ENCODE data around the gene FBXO10. TPM values are rescaled to one million over a fixed set of nuclear protein-coding genes. Genes with fewer than 3 reads are reported as not detected.

FBXO10 gene
- total and polyA plus RNA-seq, 2 experiments from 2014 or later, result 3.4 to 13.4 TPM

DNA sequence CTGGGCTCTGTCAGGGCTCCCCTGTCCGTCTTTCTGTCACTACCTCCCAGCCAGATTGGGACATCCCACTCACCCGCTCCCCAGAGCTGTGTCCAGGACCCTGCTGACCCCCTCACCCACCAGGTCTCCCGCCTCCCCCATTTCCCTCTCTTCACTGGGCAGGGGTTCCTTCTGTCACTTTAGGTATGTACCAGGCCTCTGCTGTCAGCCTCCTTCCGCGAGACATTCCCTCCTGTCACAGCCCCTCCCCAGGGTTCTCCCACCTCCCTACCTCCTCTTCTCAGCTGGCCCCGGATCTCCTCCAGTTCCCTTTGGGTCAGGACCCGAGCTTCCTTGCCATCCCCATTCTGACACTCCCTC lies 89.9 kb downstream of the FBXO10 start (continued):
- TF ChIP-seq, protein P1, sequence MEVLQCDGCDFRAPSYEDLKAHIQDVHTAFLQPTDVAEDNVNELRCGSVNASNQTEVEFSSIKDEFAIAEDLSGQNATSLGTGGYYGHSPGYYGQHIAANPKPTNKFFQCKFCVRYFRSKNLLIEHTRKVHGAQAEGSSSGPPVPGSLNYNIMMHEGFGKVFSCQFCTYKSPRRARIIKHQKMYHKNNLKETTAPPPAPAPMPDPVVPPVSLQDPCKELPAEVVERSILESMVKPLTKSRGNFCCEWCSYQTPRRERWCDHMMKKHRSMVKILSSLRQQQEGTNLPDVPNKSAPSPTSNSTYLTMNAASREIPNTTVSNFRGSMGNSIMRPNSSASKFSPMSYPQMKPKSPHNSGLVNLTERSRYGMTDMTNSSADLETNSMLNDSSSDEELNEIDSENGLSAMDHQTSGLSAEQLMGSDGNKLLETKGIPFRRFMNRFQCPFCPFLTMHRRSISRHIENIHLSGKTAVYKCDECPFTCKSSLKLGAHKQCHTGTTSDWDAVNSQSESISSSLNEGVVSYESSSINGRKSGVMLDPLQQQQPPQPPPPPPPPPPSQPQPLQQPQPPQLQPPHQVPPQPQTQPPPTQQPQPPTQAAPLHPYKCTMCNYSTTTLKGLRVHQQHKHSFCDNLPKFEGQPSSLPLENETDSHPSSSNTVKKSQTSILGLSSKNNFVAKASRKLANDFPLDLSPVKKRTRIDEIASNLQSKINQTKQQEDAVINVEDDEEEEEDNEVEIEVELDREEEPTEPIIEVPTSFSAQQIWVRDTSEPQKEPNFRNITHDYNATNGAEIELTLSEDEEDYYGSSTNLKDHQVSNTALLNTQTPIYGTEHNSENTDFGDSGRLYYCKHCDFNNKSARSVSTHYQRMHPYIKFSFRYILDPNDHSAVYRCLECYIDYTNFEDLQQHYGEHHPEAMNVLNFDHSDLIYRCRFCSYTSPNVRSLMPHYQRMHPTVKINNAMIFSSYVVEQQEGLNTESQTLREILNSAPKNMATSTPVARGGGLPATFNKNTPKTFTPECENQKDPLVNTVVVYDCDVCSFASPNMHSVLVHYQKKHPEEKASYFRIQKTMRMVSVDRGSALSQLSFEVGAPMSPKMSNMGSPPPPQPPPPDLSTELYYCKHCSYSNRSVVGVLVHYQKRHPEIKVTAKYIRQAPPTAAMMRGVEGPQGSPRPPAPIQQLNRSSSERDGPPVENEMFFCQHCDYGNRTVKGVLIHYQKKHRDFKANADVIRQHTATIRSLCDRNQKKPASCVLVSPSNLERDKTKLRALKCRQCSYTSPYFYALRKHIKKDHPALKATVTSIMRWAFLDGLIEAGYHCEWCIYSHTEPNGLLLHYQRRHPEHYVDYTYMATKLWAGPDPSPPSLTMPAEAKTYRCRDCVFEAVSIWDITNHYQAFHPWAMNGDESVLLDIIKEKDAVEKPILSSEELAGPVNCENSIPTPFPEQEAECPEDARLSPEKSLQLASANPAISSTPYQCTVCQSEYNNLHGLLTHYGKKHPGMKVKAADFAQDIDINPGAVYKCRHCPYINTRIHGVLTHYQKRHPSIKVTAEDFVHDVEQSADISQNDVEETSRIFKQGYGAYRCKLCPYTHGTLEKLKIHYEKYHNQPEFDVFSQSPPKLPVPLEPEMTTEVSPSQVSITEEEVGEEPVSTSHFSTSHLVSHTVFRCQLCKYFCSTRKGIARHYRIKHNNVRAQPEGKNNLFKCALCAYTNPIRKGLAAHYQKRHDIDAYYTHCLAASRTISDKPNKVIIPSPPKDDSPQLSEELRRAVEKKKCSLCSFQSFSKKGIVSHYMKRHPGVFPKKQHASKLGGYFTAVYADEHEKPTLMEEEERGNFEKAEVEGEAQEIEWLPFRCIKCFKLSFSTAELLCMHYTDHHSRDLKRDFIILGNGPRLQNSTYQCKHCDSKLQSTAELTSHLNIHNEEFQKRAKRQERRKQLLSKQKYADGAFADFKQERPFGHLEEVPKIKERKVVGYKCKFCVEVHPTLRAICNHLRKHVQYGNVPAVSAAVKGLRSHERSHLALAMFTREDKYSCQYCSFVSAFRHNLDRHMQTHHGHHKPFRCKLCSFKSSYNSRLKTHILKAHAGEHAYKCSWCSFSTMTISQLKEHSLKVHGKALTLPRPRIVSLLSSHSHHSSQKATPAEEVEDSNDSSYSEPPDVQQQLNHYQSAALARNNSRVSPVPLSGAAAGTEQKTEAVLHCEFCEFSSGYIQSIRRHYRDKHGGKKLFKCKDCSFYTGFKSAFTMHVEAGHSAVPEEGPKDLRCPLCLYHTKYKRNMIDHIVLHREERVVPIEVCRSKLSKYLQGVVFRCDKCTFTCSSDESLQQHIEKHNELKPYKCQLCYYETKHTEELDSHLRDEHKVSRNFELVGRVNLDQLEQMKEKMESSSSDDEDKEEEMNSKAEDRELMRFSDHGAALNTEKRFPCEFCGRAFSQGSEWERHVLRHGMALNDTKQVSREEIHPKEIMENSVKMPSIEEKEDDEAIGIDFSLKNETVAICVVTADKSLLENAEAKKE (CRISPR knock-in tag; IDR thresholded peaks at IDR 0.05), result no peak

DNA sequence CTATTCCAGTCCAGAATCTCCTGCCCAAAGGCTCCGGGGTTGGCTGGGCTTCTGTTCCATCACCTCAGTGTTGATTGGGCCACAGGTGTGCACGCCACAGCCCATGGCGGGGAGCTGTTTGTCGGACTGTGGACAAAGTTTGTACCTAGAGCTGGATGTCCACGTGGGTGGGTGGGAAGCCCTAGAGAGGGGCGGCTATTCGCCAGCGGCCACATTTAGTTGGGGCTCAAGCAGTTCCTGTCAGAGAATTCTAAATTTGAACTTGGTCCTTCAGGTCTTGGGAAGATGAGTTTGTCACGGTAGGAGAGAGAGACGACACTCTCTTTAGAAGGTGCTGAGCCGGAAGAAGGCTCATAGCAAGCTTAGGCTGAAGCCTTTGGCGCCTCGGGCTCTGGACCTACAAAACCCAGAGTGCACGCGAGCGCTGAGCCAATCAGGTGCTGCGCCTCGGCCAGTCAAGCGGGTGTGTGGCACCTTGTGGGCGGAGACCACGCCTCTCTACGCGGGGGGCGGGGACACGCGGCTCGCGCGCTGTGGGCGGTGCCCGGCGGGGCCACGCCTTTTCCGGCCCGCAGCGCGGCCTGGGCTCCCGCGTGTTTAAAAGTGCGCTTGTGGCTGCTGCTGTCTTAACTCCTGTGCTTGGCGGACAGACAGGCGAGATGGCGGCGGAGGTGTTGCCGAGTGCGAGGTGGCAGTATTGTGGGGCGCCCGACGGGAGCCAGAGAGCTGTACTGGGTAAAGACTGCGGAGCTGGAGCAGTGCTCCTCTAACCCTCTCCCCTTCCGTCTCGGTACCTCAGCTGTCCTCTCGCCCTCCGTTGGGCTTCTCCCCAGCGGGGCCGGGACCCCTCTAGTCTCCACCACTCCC lies 90.6 kb downstream of the FBXO10 start, which contains the start of gene POLR1E:
TSS of gene POLR1E (plus strand) at position 560 of the 867 bp plus-strand sequence. CDS start at position 660, 100 bp downstream.
- Histone ChIP-seq H3K27me3 (ENCODE audit: insufficient read depth) (no peaks in the 10 kb centered on the region), H2AFZ (peak within 1 kb of the TSS; percentile 94), H3K36me3 (ENCODE audit: insufficient read depth) (peaks cover 19% of the 10 kb centered on the region), H3K4me1 (ENCODE audit: insufficient read depth) (peaks cover 14% of the 10 kb centered on the region; the same call in 1 of the 2 replicates), H4K20me1 (replicated peaks; ENCODE audit: insufficient read depth) (peaks cover 13% of the 10 kb centered on the region), H3K4me3 (peak within 1 kb of the TSS; percentile 97), H3K9me2 (ENCODE audit: insufficient read depth) (no peaks in the 10 kb centered on the region), H3K27ac (ENCODE audit: low read depth) (peak within 1 kb of the TSS; percentile 87), H3K4me2 (peak within 1 kb of the TSS; percentile 98), H3K79me2 (replicated peaks; ENCODE audit: insufficient read depth) (peaks cover 20% of the 10 kb centered on the region), H3F3A (replicated peaks; ENCODE audit: low read depth) (peaks cover 5% of the 10 kb centered on the region; the same call in 1 of the 2 replicates)
- Mint-ChIP-seq H3K4me1 (peaks cover 21% of the 10 kb centered on the region), H3K36me3 (ENCODE audit: low read depth) (peaks cover 30% of the 10 kb centered on the region), H3K27me3 (ENCODE audit: insufficient read depth, low read depth, poor library complexity) (peaks cover 10% of the 10 kb centered on the region), H3K9me3 (no peaks in the 10 kb centered on the region), H3K27ac (peak within 1 kb of the TSS; percentile 91), H3K4me3 (peak within 1 kb of the TSS; percentile 94)
- peak; percentile 96 for ATAC-seq
- TF ChIP-seq ETS1 (IDR thresholded peaks at IDR 0.05) (peak; percentile 23; the same call in 1 of the 2 replicates), JUNB (IDR thresholded peaks at IDR 0.05; ENCODE audit: unreplicated experiment) (no peak), CREB1 (CRISPR knock-in tag; IDR thresholded peaks at IDR 0.05; ENCODE audit: low read depth) (peak; percentile 62), POLR2AphosphoS5 (IDR thresholded peaks at IDR 0.05; ENCODE audit: low read depth) (peak; percentile 94), STAT1 (IDR thresholded peaks at IDR 0.05; ENCODE audit: unreplicated experiment) (no peak)
- DNase-seq (ENCODE audit: low spot score), result peak; percentile 98

All from GM23338 (cell line).